Stimulated activated CD4-positive, alpha-beta T cell treated with anti-CD3 and anti-CD28 coated beads, Interleukin-4, amount 100 ng/mL, for 24 hours (primary cell): ENCODE measurements around the gene COPA.
"Not testable (repeated sequence)": the region's sequence is repeated elsewhere in the genome, so short reads cannot be mapped to it uniquely, and the experiment has no call there.

ENCODE experiments used
- DNase-seq: peaks from one replicate; pipeline ENCODE4 v3.0.0-alpha.2; 2020

Gene COPA

DNA sequence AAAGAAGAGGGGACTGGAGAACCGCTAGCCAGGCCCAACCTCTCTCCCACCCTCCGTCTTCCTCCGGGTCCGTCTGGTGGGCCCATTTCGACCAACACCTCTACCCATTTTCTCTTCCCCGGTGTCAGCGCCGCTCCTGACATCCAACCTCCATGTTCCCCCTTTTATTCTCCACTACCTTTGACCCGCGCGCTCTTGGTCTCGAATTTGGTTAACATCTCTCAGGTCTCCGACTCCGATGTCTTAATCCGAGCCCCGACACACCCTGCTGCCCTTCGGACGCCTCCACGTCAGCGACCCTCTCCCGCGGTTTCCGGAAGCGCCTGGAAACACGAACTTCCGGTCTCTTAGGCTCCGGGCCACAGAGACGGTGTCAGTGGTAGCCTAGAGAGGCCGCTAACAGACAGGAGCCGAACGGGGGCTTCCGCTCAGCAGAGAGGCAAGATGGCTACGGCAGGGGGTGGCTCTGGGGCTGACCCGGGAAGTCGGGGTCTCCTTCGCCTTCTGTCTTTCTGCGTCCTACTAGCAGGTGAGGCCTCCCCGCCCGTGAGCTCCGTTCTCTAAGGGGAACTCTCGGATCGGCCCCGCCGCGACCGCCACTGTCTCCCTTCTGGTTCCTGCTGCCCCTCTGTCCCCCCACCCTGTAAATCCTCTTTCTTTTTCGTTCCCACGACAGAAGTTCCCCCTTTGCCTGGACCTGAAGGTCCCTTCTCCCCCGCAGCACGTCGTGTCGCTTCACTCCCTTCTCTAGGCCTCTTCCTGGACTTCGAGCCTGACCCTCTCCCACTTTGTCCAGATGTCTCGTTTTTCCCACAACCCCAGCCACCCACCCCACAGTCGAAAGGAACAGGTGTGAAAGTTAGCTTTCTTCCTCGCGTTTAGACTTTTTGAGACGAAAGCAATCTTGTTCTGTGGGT lies at the start of gene COPA, which contains the start of gene NCSTN:
TSS of gene COPA (minus strand) at position 298 of the 917 bp plus-strand sequence. CDS start at position 218, 80 bp downstream.
TSS of gene NCSTN (plus strand) at position 431 of the 917 bp plus-strand sequence. CDS start at position 445, 14 bp downstream.
- peak; percentile 92 for DNase-seq

DNA sequence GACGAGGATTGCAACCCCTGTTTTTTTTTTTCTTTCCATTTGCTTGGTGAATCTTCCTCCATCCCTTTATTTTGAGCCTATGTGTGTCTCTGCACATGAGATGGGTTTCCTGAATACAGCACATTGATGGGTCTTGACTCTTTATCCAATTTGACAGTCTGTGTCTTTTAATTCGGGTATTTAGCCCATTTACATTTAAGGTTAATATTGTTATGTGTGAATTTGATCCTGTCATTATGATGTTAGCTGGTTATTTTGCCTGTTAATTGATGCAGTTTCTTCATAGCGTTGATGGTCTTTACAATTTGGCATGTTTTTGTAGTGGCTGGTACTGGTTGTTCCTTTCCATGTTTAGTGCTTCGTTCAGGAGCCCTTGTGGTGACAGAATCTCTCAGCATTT lies 45.4 kb upstream of the COPA start:
- not testable (repeated sequence) for DNase-seq

DNA sequence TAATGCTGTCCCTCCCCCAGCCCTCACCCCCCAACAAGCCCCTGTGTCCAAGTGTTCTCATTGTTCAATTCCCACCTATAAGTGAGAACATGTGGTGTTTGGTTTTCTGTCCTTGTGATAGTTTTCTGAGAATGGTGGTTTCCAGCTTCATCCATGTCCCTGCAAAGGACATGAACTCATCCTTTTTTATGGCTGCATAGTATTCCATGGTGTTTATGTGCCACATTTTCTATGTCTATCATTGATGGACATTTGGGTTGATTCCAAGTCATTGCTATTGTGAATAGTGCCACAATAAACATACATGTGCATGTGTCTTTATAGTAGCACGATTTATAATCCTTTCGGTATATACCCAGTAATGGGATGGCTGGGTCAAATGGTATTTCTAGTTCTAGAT lies 41.8 kb upstream of the COPA start:
- not testable (repeated sequence) for DNase-seq

DNA sequence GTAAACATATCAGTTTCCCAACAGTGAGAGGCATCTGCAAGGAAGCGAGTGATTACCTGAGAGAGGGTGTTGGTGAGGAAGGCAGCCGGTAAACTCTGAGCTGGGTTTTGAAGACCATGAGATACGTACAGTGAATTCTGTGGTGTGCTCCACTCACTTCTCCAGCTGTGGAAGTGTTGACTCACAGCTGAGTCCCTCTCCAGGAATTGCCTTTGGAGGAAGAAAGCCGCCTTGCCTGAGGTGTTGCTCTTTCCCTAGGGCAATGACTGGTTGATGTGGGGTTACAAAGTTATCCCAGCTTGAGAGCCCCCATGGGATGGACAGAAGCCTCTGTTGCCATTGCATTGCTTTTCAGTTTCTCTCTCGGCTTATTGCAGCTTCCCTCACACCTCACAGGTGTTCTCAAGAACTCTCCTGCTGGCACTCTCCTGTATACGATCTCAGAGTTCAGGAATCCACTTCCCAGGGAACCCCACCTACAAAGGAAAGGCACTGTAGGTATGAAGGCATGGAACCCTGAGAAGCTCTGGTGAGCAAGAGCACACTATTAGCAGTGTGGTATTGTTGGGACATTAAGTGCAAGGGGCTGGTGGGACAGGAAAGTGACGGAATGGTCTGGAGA lies 34.6 kb upstream of the COPA start:
- no peak for DNase-seq

DNA sequence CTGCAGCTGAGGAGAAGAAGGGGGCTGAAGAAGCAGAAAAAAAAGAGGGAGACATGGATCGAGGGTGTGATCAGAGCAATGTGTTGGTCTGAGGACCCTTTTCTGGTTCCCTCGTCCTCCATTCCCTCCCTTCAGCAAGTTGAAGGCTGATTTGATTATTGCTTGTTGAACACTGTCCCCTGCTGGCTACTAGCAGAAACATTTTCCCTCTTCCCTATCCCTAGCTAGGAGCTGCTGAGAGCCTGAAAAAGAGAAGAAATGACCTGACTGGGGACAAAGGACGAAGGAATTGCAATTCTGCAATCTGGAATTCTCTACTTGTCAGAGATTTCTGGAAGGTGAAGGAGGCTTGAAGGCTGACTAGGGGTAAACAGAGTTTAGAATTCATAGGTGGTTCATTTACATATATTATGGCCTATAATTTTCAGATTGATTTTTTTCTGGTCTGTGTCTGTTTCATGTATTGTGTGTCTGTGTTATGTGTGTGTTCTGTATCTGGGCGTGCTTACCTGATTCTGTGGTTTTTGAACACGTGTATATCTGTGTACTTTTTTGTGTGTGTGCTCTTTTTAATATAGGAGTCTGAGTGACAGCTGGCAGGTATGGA lies 33.6 kb upstream of the COPA start:
- peak; percentile 34 for DNase-seq

DNA sequence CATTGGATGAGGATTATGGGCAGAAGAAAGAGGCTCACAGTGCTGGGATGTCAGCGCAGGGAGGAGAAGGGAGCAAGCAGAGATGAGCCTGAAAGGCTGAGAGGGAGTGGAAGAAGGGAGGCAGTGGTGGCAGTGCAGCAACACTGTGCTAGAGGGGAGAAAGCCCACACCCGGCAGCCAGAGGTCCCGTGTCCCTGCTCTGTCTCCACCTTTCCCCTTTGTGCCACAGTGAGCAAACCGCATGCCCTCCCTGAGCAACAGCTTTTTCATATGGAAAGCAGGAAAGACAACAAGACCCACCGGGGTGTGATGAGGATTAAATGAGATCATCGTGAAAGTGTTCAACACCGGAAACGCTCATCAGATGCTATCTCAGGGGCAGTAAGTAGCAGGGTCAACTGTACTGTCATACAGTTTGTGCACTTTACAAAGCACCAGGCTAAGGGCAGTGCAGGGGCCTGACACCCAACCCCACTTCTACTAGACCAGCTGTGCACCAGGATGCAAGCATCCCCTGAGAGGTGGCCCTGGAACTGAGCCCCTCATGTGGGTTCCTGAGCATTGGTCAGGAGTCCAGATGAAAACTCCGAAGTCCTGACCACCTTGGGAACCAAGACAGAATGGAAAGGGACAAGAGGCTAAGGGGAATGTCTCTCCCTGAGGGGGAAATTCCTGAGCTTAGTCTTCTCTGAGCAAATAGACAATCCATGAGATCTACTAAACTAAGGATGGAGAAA lies 32.9 kb upstream of the COPA start:
- DNase-seq = no peak

DNA sequence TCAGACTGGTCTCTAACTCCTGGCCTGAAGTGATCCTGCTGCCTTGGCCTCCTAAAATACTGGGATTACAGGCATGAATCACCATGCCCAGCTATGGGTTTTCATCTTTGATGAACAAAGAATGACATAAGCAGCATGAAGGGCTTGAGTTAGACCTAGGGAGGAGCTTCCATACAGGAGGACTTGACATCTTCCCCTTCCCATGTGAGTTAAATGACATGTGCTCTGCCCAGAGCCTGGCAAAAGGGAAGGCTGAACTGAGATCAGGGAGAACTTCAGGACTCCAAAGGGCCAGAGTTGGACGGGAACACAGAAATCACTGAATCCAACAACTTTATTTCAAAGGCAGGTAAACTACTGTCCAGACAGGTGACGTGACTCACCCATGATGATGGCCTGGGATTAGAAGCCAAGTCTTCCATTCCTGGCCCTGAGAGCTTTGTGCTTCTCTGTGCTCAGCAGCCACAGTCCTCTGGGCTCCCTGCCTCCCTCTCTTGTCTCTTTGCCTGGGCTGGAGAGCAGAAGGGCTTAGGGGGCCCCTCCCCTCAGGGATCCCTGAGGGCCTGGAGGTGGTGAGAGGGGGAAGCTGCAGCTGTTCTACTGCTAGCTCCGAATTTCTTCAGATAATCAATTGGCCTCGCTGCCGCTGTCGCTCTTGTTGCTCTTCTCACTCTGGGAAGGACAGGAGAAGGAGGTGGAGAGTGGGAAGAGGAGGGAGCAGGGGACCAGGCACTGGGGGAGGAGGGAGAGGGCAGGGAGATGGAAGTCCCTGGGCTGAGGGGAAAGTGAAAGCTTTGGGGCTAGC lies 31.5 kb upstream of the COPA start:
- DNase-seq = no peak

DNA sequence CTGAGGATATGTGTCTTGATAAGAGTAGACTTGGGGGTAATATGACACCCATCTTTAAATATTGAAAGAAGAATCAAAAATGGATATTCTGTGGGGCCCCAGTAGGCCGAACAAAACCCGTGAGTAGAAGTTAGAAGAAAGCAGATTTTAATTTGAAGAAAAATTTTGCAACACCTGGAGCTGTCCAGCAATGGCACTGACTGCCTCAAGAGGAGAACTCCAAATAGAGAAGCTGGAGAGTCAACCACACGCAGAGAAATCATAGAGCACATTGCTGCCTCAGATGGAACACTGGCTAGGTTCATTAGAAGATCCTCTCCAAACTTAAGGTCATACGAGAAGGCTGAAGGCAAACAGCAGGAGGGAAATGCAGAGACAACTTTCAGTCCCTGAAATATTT lies 30.6 kb upstream of the COPA start:
- DNase-seq = no peak

DNA sequence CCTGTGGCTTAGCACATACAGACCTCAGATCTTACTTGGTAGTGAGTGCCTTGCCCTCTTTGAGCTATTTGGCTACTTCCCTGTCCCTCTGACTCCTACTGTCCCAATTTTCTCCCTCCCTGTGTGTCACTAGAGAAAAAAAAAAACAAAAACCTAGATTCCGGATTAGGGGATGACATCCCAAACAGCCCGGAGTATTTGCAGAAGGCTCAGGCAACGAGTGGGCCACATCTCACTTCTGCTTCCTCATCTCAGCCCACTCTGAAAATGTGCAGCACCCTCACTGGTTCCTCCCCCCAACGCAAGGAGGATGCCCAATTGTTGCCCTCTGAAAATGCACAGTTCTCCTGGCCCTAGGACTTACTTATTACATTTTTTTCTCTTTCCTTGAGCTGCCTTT lies 28.7 kb upstream of the COPA start:
- DNase-seq = no peak

DNA sequence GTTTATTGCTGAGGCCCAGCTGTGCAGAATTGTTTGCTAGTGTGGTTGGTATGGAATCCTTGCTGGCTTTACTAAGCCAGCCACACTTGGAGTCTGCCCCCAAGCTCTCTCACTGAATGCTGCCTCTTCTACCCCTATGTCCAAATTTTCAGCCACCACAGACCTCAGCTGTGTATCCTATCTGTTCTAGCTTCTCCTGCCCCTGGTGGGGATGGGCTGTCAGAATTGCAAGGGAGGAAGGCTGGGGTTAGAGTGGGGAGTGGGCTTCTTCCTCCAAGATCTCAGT lies 28.2 kb upstream of the COPA start:
- DNase-seq = no peak

DNA sequence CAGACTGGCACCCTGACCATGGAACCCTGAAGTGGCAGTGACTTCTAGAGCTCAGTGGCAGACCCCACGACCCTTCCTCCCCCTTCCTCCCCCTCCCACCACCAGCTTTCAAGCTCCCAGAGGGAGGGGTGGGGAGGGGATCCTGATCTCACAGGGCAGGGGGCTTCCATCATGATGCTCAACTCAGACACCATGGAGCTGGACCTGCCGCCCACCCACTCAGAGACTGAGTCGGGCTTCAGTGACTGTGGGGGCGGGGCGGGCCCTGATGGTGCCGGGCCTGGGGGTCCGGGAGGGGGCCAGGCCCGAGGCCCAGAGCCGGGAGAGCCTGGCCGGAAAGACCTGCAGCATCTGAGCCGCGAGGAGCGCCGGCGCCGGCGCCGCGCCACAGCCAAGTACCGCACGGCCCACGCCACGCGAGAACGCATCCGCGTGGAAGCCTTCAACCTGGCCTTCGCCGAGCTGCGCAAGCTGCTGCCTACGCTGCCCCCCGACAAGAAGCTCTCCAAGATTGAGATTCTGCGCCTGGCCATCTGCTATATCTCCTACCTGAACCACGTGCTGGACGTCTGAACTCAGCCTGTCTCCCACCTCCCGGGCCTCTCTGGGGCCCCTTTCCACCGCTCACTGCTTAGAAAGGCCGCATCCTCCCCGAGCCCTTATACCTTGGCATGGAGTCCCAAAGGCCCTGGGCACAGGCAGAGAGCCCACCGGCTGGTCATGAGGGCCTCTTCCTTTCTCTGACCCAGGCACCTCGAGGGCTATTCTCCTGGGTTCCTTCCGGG lies 27.7 kb upstream of the COPA start:
- no peak for DNase-seq

DNA sequence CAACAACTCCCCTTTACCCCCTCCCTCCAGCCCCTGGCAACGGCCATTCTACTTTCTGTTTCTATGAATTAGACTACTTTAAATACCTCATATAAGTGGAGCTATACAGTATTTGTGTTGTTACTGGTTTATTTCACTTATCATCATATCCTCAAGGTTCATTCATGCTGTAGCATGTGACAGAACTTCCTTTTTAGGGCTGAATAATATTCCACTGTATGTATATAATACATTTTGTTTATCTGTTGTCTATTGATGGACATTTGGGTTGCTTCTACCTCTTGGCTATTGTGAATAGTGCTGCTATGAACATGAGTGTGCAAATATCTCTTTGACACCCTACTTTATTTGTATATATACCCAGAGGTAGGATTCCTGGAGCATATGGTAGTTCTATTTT lies 26.0 kb upstream of the COPA start:
- DNase-seq = no peak

DNA sequence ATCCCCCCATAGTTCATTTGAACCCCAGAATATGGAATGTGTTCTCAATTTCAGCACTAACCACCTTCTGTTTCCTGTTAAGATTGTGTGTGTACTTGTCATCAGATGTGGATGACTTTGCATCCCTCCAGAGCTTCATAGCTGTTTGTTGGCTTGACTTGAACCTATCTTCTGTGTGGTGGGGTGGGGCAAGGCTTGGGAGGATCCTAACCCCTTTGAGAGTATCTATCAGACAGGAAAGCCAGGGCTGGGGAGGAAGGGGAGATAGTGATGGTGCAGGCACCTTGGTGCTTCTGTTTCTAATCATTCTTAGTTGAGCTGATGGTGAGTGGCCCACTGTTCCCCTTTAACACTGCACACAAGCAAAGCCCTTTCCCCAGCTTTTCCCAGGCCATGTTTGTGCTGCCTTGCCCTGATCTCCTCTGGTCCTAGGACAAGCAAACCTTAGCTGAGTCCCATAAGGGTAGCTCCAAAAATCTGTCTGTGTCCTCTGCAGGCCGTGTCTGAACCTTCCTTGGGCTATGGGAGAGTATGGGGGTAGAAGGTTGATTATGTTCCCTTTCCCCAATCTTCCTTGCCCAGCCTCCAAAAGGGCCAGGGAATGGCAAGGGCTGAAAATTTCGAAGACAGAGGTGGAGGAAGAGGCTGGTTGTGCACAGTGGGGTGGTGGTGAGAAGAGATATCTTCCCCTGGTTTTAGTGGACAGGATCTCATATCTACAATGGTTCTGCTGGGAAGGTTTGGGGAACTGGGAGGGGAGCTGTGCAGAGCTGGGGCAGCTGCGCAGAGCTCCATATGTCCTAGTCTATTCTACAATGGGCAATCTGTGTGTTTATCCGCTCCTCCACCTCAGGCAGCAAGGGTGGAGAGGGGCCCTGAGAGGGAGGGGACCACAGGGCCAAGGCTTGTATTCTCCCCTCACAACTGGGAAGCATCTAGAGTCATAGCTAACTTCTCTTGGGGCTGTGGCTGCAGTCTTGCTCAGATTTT lies 25.2 kb upstream of the COPA start:
- DNase-seq = no peak

DNA sequence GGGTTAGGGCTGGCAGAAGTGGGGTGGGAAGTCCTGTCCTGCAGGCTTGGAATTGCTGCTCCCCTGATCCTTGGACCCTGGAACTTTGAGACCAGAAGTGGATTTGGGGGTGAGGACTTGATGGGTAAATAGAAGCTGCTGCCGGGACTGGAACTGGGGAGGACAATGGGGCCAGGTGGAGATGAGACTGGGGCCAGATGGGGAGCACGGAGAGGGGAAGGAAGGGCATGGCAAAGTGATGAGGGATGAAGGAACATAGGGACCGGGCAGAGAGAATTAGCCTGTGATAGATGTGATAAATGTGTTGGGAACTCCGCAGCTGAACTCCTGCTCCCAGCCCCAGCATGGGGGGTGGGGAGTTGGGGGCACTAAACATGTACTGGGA lies 24.5 kb upstream of the COPA start:
- DNase-seq = no peak

DNA sequence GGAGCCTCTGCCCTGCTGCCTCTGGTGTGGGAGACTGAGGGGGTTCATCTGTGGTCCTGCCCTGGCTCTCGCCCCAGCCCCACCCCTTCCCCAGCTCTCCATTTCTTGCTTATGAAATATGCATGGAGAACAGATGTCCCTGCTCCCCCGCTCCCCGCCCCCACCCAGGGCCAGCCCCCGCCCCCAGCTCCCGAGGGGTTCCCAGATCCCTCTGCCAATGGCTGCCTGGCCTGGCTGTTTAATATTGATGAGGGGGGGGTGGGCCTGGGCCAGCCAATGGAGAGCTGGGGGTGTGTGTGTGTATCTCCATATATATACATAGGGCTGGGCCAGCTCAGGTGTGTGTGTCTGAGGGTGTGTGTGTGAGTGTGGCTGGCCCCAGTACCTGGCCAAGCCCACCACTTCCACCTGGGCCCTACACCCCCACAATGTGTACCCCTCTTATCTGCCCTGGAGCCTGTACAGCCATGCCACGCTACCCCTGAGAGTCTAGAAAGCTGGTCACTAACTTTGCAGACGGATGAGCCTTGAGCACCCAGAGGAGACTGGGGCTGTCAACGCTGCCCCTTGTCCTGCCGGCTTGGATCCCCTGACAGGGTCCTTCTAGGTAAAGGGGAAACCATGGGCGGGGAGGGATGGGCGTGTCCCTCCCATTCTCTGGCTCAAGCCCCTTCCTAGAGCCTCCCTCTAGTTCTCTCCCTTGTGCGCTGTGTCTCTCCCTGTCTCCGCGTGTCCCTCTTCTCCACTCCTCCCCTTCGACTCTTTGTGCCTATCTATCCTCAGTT lies 23.9 kb upstream of the COPA start, which contains the start of gene NHLH1:
TSS of gene NHLH1 (plus strand) at position 341 of the 785 bp plus-strand sequence. CDS start 3,661 bp downstream, outside the sequence.
- no peak for DNase-seq

DNA sequence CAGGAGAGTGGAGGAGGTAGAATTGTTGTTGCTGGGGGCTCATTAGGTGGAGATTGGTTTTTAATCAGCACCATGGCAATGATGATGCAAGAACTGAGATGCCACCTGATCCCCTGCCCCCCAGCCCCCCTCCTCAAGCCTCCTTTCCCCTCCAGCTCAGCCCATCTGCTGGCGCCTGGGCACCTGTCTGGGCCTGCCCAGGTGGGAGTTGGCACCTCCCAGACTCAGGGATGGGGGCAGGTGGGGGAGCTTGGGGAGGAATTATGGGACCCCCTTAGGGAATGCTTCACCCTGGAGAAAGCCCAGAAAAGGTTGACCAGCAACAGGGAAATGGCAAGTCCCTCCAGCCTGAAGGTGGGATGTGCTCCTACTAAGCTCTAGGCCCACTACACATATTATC lies 22.3 kb upstream of the COPA start:
- no peak for DNase-seq

DNA sequence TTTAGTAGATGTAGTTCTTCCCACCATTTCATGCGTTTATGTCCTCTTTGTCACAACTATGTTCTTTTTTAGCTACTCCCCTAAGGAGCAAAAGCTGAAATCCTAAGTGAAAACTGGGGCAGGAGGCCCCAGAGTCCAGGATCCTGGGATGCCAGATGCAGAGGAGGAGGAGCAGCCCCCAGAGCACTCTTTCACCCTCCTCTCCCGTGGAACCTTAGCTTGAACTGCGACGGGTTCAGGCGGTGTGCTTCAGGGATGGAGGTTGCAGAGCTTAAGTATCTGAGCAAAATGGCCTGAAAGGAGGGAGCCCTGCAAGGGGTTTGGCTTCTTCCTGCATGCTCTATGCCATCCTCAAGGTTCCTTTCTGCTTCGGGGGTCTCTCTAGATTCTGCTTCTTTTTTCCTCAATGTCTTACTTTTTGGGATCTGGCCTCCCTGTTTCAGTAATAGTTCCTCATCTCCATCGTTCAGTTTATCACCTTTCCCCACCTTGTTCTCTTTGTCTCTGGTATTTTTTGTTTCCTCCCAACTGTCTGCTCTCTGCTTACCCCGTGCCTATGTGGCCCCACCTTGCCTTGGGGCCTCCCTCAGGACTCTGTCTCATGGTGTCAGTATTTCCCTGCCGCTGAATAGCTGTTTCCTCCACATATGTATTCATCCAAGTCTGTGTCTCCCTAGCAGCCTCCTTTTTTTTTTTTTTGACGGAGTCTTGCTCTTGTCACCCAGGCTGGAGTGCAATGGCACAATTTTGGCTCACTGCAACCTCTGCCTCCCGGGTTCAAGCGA lies 21.1 kb upstream of the COPA start:
- DNase-seq = no peak

DNA sequence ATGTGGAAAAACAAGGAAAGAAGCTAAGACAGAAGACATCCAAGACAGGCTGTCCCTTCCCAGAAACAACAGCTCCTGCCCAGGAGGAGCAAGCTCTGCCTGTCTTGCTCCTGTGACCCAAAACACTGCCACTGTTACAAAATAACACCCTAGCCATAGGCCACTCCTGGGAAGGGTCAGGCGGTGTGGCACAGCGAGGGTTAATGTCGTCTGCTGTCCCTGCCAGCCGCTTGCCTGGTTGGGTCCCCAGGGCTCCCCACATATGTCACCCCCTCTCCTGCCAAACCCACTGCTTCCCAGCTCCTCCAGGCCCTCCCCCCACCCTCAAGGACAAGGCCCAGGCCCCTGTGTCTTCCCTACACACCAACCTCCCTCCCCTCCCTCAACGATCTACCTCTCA lies 20.0 kb upstream of the COPA start:
- no peak for DNase-seq
